ENCODE data around the gene ZNF221. TPM values are rescaled to one million over a fixed set of nuclear protein-coding genes. Genes with fewer than 3 reads are reported as not detected.

Gene ZNF221
- total RNA-seq, 4 donors from 2014 or later: 5.9 to 17.2 (median 9.9) TPM

- Histone ChIP-seq H3K4me3 (replicated peaks in 1 of 3) (peak overlapping the region; percentile 19 to 88 (median 72)), H3K4me1 (peaks cover 0 to 7% of the 10 kb centered on the region in 2 donors), H3K27ac (no peak overlapping the region), H3K27me3 (no peaks in the 10 kb centered on the region), H3K36me3 (peaks cover 1 to 3% of the 10 kb centered on the region in 2 donors), H3K9me3 (no peaks in the 10 kb centered on the region)
- whole genome bisulfite sequencing, 2 donors: 8 to 9% methylated on average over 8 of the region's 8 CpGs
- TF ChIP-seq POLR2A (IDR thresholded peaks at IDR 0.05): no peak
- TF ChIP-seq CTCF (IDR thresholded peaks at IDR 0.05): no peak
- intact Hi-C loops (cut with DNase I): no loop called here
- no peak for DNase-seq
Measured at GRCh38 chr19:44002212-44002565, 51.2 kb downstream of the ZNF221 start.

- peak within 1 kb of the TSS; percentile 19 to 88 (median 72) for H3K4me3 ChIP-seq (replicated peaks in 1 of 3)
- intact Hi-C loops (cut with DNase I): no loop called here
- peaks cover 6 to 9% of the 10 kb centered on the region in 2 donors for H3K36me3 ChIP-seq
- H3K4me1 ChIP-seq: peaks cover 0 to 7% of the 10 kb centered on the region in 2 donors
- WGBS, 2 donors: 1% methylated on average over 43 to 44 of the region's 48 CpGs
- TF ChIP-seq POLR2A (IDR thresholded peaks at IDR 0.05) (peak in 1 of 2 donors; percentile 25), CTCF (IDR thresholded peaks at IDR 0.05) (no peak)
- no peaks in the 10 kb centered on the region for H3K27me3 ChIP-seq
- peak; percentile 90 for DNase-seq
- H3K9me3 ChIP-seq: no peaks in the 10 kb centered on the region
- H3K27ac ChIP-seq: peak within 1 kb of the TSS in 1 of 3 donors; percentile 21
Measured at GRCh38 chr19:44002566-44003460, 51.8 kb downstream of the ZNF221 start, which contains the start of gene ZNF230. TSS of gene ZNF230 (plus strand) at chr19:44002957. CDS start at chr19:44007079, 4,122 bp downstream.

GRCh38 chr19:44003461-44004009 lies 52.5 kb downstream of the ZNF221 start:
- 3% methylated on average over 14 to 15 of the region's 15 CpGs for WGBS, 2 donors
- peaks cover 14 to 17% of the 10 kb centered on the region in 2 donors for H3K36me3 ChIP-seq
- no peaks in the 10 kb centered on the region for H3K27me3 ChIP-seq
- no peak overlapping the region for H3K27ac ChIP-seq
- no peak for DNase-seq
- peaks cover 0 to 7% of the 10 kb centered on the region in 2 donors for H3K4me1 ChIP-seq
- H3K9me3 ChIP-seq: no peaks in the 10 kb centered on the region
- H3K4me3 ChIP-seq (replicated peaks in 1 of 3): peak overlapping the region; percentile 19 to 88 (median 72)
- no peak for TF ChIP-seq POLR2A (IDR thresholded peaks at IDR 0.05)
- TF ChIP-seq CTCF (IDR thresholded peaks at IDR 0.05): no peak
- intact Hi-C loops (cut with DNase I): no loop called here

GRCh38 chr19:44005973-44006372 lies 54.9 kb downstream of the ZNF221 start:
- Histone ChIP-seq H3K4me1 (peaks cover 0 to 7% of the 10 kb centered on the region in 2 donors), H3K36me3 (peaks cover 38 to 41% of the 10 kb centered on the region in 2 donors), H3K4me3 (replicated peaks in 1 of 3) (no peak overlapping the region), H3K9me3 (peaks cover 3% of the 10 kb centered on the region), H3K27ac (no peak overlapping the region), H3K27me3 (no peaks in the 10 kb centered on the region)
- DNase-seq: no peak
- WGBS, 2 donors: 93 to 100% methylated on average over 1 of the region's 1 CpG
- no peak for TF ChIP-seq CTCF (IDR thresholded peaks at IDR 0.05)
- no peak for TF ChIP-seq POLR2A (IDR thresholded peaks at IDR 0.05)
- intact Hi-C loops (cut with DNase I): no loop called here

GRCh38 chr19:44007473-44007872 lies 56.4 kb downstream of the ZNF221 start:
- Histone ChIP-seq H3K36me3 (peaks cover 47 to 51% of the 10 kb centered on the region in 2 donors), H3K27ac (no peak overlapping the region), H3K9me3 (peaks cover 3% of the 10 kb centered on the region), H3K27me3 (no peaks in the 10 kb centered on the region), H3K4me1 (peaks cover 0 to 7% of the 10 kb centered on the region in 2 donors), H3K4me3 (replicated peaks in 1 of 3) (no peak overlapping the region)
- no peak for DNase-seq
- intact Hi-C loops (cut with DNase I): no loop called here
- TF ChIP-seq CTCF (IDR thresholded peaks at IDR 0.05) (no peak), POLR2A (IDR thresholded peaks at IDR 0.05) (no peak)
- 99 to 100% methylated on average over 6 of the region's 6 CpGs for WGBS, 2 donors

Data from thyroid gland (tissue), 4 donors.